GM18520 (cell line): Measurements from ENCODE around the gene DLG2.

Source experiments
- ATAC-seq: cut with Tn5 transposase; IDR thresholded peaks from one replicate; pipeline ENCODE4 v1.9.1; 2021; ENCODE audit not compliant: unreplicated experiment

DLG2 gene

GRCh38 chr11:85572056-85572455 is 55.1 kb downstream of the DLG2 start:
- ATAC-seq: no peak

DNA sequence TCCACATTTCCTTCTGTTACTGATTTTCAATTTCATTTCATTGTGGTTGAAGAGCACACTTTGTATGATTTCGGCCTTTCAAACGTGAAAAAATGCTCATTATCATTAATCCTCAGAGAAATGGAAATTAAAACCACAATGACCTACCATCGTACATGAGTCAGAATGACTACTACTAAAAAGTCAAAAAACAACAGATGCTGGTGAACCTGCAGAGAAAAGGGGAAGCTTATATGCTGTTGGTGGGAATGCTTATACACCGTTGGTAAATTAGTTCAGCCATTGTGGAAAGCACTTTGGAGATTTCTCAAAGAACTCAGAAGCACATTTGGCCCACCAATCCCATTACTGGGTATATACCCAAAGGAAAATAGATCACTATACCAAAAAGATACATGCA is 57.6 kb downstream of the DLG2 start:
- ATAC-seq: no peak

DNA sequence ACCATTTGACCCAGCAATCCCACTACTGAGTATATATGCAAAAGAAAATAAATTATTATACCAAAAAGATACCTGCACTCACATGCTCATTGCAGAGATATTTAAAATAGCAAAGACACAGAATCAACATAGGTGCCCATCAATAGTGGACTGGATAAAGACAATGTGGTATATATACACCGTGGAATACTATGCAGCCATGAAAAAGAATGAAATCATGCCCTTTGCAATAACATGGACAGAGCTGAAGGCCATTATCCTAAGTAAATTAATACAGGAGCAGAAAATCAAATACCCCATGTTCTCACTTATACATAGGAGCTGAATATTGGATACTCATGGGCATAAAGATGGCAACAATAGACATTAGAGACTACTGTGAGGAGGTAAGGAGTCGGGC is 68.7 kb downstream of the DLG2 start:
- no peak for ATAC-seq

DNA sequence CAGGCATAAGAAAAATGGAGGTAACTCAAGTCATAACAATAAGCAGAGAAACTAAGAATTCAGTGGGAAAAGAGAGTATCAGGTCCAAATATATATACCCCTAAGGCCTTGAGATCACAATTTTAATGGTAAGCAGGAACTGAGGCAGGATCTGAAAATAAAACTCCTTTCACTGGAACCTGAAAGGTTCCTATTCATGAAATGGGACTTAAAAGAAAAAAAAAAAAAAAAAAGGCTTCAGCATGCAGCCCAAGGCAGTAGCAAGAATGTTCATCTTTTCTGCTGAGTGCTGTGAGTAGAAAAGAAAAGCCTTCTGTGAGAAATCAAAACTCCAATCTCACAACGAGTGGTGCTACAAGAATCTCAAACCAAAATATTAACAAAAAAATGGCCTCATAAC is 75.3 kb downstream of the DLG2 start:
- no peak for ATAC-seq

GRCh38 chr11:85541683-85542082 is 85.5 kb downstream of the DLG2 start:
- ATAC-seq: no peak

DNA sequence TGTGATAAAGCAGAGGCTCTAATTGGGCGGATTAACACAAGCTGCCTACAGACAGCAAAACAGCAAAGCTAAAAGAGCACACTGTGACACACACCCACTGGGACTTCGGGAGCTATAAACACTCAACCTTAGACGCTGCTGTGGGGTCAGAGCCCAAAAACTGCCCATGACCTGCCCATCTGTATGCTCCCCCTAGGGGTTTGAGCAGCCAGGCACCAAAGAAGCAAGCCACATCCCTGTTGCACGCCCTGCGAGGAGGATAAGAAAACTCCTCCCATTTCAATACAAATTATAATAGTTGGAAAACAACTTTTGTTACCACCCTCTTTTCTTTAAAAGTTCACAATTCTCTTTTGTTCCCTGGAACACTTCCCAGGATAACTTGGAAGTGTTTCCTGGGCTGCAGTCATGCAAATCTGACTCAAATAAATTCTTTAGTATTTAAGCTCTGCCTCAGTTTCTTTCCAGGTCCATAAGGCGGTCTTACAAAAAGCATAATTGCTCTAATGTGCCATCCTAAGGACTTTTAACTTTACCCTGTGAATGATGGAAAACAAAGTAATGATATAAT is 86.4 kb downstream of the DLG2 start:
- ATAC-seq: no peak

GRCh38 chr11:85540181-85540580 is 87.0 kb downstream of the DLG2 start:
- ATAC-seq: no peak

- ATAC-seq: no peak
These were observed 87.4 kb downstream of the DLG2 start for GRCh38 chr11:85539740-85540139.

DNA sequence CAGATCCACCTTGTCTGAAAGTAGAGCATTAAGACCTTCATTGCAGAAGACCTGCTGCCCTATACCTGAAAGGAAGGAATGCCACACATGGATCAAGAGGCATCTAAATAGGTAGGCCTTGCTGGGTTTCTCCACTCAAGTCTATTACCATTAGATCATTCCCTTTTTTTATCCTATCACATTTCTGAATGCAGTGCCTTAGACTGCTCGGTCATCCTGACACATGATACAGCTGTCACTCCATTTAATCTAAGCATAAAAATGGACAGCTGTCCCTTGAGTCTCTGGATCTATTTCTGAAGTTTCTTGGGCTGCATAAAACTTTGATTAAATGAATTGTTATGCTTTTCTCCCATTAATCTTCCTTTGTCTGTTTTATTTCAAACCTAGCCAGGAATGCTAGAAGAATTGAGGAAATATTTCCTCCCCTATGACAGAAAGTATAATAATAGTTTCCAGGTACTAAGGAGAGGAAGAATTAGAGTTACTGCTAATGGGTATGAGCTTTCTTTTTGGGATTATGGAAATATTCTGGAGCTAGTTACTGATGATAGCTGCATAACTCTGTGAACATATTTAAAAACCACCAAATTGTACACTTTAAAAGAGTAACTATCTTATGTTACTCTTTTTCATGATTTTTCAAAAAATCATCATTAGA is 88.0 kb downstream of the DLG2 start:
- no peak for ATAC-seq

DNA sequence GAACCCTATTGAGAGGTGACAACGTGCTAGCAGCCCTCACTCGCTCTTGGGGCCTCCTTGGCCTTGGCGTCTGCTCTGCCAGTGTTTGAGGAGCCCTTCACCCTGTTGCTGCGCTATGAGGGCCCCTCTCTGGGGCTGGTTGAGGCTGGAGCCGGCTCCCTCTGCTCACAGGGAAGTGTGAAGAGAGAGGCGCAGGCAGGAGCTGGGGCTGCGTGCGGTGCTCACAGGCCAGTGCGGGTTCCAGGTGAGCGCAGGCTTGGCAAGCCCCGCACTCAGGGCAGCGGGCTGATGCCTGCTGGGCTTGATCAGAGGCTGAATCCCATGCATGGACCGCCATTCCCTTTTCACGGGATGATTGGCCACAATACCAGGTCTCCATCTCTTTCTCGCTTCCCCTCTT is 90.7 kb downstream of the DLG2 start:
- no peak for ATAC-seq

- no peak for ATAC-seq
These were observed 92.3 kb downstream of the DLG2 start for GRCh38 chr11:85534806-85535205.

GRCh38 chr11:85531191-85531897 is 95.8 kb downstream of the DLG2 start:
- no peak for ATAC-seq

DNA sequence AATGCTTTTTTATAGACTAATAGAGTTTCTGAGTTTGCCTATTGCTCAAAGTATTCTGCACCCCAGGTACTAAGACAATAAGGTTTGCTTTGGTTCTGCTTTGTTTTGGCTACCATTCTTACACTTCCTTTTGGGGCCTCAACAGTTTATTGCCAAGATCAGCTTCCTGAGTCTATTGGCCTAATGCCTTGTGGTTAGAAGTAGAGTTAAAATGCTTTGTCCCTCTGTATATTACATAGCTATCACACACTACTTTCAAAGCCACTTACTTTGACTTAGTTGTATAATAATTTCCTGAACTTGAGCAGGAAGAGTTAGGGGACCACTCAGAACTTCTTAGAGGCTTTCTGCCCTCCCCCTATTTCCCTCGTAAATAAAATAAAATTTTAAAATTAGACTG is 96.5 kb downstream of the DLG2 start:
- ATAC-seq: no peak

GRCh38 chr11:85526564-85526963 is 100.6 kb downstream of the DLG2 start:
- ATAC-seq: no peak

DNA sequence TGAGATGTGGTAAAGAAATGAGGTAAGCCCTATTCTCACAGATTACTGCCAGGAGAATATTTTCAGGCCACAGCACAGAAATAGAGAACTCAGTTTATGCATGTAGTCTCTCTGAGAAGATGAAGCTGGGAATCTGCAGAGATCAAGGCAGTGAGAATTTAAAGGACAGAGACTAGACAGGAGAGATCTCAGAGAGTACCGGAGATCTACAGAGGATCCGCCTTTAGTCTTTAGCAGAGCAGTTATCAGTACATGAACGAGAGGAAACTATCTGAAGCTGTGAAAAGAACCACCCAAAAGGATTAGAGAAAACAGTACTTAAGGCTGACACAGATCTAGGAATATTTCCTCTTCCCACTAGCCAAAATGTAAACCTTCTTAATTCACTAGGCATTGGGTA is 101.5 kb downstream of the DLG2 start:
- ATAC-seq: no peak

DNA sequence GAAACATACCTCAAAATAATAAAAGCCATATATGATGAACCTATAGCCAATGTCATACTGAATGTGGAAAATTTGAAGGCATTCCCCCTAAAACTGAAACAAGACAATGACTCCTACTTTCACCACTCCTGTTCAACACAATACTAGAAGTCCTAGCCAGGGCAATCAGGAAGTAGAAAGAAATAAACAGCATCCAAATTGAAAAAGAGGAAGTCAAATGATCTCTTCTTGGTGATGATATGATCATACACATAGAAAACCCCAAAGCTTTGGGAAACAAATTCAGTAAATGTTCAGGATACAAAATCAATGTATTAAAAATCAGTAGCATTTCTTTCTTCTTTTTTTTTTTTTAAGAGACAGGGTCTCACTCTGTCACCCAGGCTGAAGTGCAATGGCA is 109.9 kb downstream of the DLG2 start:
- no peak for ATAC-seq

- no peak for ATAC-seq
These were observed 131.2 kb downstream of the DLG2 start for GRCh38 chr11:85495918-85496317.

- no peak for ATAC-seq
These were observed 132.7 kb downstream of the DLG2 start for GRCh38 chr11:85494396-85494795.

GRCh38 chr11:85485902-85486301 is 141.2 kb downstream of the DLG2 start:
- ATAC-seq: no peak

DNA sequence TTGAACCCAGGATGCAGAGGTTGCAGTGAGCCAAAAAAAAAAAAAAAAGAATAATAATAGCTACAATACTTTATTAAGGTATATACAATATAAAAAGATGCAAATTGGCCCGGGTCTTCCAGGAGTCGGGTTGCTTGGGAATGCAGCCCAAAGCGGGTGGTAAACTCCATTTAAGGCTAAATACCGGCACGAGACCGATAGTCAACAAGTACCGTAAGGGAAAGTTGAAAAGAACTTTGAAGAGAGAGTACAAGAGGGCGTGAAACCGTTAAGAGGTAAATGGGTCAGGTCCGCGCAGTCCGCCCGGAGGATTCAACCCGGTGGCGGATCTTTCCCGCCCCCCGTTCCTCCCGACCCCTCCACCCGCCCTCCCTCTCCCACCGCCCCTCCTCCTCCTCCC is 143.3 kb downstream of the DLG2 start:
- ATAC-seq: no peak

GRCh38 chr11:85481862-85482261 is 145.3 kb downstream of the DLG2 start:
- no peak for ATAC-seq

DNA sequence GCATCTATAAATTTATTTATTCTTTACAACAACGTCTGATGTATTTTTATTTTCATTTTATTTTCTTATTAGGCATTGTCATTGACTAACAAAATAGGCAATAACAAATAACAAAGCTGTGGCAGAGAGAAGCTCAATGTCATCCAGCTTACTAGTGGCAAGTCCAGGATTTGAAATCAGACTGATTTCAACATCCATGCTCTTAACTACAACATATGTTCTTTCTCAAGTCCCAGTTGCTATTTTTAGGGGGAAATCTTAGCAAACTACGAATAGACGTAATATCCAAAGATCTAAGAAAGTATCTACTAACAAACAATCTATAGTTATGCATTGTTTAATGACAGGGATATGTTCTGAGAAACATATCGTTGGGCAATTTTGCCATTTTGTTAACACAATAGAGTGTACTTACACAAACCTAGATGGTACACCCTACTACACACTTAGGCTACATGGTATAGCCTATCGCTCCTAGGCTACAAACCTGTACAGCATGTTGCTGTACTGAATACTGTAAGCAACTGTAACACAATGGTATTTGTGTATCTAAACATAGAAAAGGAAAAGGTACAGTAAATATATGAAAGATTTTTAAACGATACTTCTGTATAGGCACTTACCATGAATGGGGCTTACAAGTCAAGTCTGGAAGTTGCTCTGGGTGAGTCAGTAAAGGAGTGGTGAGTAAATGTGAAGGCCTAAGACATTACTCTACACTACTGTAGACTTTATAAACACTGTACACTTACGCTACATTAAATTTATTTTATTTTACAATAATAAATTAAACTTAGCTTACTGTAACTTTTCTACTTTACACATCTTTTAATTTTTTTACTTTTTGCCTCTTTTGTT is 151.3 kb downstream of the DLG2 start:
- ATAC-seq: no peak
